Right forelimb (tissue), 1 donor: ENCODE data around the gene TRDMT1.

Source experiments
- DNase-seq: peaks from one replicate; pipeline ENCODE4 v3.0.0-alpha.2; 2018

The TRDMT1 gene

GRCh38 chr10:17169803-17170202, 31.7 kb downstream of the TRDMT1 start:
- no peak for DNase-seq

GRCh38 chr10:17166699-17167098, 34.8 kb downstream of the TRDMT1 start:
- no peak for DNase-seq

- DNase-seq = no peak
These were observed 38.6 kb downstream of the TRDMT1 start for GRCh38 chr10:17162828-17163227.

GRCh38 chr10:17161775-17162174, 39.7 kb downstream of the TRDMT1 start:
- no peak for DNase-seq

GRCh38 chr10:17157024-17157423, 44.4 kb downstream of the TRDMT1 start:
- no peak for DNase-seq

- no peak for DNase-seq
These were observed 45.6 kb downstream of the TRDMT1 start for GRCh38 chr10:17155826-17156225.

- DNase-seq = no peak
These were observed 47.4 kb downstream of the TRDMT1 start for GRCh38 chr10:17154116-17154515.

GRCh38 chr10:17153321-17153720, 48.2 kb downstream of the TRDMT1 start:
- DNase-seq = no peak

GRCh38 chr10:17151716-17152115, 49.8 kb downstream of the TRDMT1 start:
- DNase-seq = no peak

- no peak for DNase-seq
These were observed 53.5 kb downstream of the TRDMT1 start for GRCh38 chr10:17147884-17148489.

- DNase-seq = no peak
These were observed 54.6 kb downstream of the TRDMT1 start for GRCh38 chr10:17146892-17147291.

- DNase-seq = no peak
These were observed 56.2 kb downstream of the TRDMT1 start for GRCh38 chr10:17145239-17145638.

- no peak for DNase-seq
These were observed 56.7 kb downstream of the TRDMT1 start for GRCh38 chr10:17144757-17145156.

GRCh38 chr10:17144032-17144431, 57.4 kb downstream of the TRDMT1 start:
- no peak for DNase-seq

GRCh38 chr10:17143055-17143690, 58.3 kb downstream of the TRDMT1 start:
- DNase-seq = no peak

GRCh38 chr10:17141504-17142229, 59.8 kb downstream of the TRDMT1 start:
- DNase-seq = no peak

- DNase-seq = no peak
These were observed 61.1 kb downstream of the TRDMT1 start for GRCh38 chr10:17140386-17140761.

- no peak for DNase-seq
These were observed 62.9 kb downstream of the TRDMT1 start for GRCh38 chr10:17138460-17139042.

GRCh38 chr10:17134737-17135260, 66.7 kb downstream of the TRDMT1 start:
- DNase-seq = no peak

- no peak for DNase-seq
These were observed 67.2 kb downstream of the TRDMT1 start for GRCh38 chr10:17134282-17134681.

- DNase-seq = no peak
These were observed 71.7 kb downstream of the TRDMT1 start, which contains the start of gene CUBN for GRCh38 chr10:17129741-17130140. Gene CUBN, minus strand, starts transcription at chr10:17129811. Its CDS starts 46 bp downstream, at chr10:17129765.

- DNase-seq = no peak
These were observed 73.2 kb downstream of the TRDMT1 start for GRCh38 chr10:17128261-17128660.

- DNase-seq = no peak
These were observed 75.1 kb downstream of the TRDMT1 start for GRCh38 chr10:17126327-17126726.
